Calu3 (cell line): ENCODE data around the gene COL4A6. TPM values are rescaled to one million over a fixed set of nuclear protein-coding genes. Genes with fewer than 3 reads are reported as not detected.

ENCODE experiments used
- BruUV-seq: library from RNA; stranded (reverse); fragments of 400-500 nt; replicated peaks from 2 replicates; lab custom pipeline; 2021; lab: Mats Ljungman, UMichigan
- CTCF ChIA-PET: fragments of 300-600 bp; sonication (Branson Sonifier 250); formaldehyde crosslinking; loops from one replicate; lab custom pipeline; 2022; ENCODE audit warnings: antibody characterized with exemption; lab: Charles Lee
- DNase-seq: peaks from one replicate; pipeline ENCODE4 v3.0.0; 2022
- H3K27ac Mint-ChIP-seq: one replicate; pipeline ENCODE4 v1.8.0; 2022; ENCODE audit warnings: mixed read lengths; ENCODE audit not compliant: unreplicated experiment
- H3K27me3 Mint-ChIP-seq: one replicate; pipeline ENCODE4 v1.8.0; 2022; ENCODE audit warnings: mixed read lengths; ENCODE audit not compliant: unreplicated experiment
- H3K36me3 Mint-ChIP-seq: one replicate; pipeline ENCODE4 v1.8.0; 2022; ENCODE audit warnings: mild to moderate bottlenecking, moderate library complexity, mixed read lengths; ENCODE audit not compliant: insufficient read depth, unreplicated experiment
- H3K4me1 Mint-ChIP-seq: one replicate; pipeline ENCODE4 v1.8.0; 2022; ENCODE audit warnings: mild to moderate bottlenecking, low read depth, mixed read lengths; ENCODE audit not compliant: unreplicated experiment
- H3K4me3 Mint-ChIP-seq: one replicate; pipeline ENCODE4 v1.8.0; 2022; ENCODE audit warnings: mild to moderate bottlenecking, low read depth, moderate library complexity, mixed read lengths; ENCODE audit not compliant: unreplicated experiment
- H3K9me3 Mint-ChIP-seq: one replicate; pipeline ENCODE4 v1.8.0; 2022; ENCODE audit warnings: low read depth, mixed read lengths; ENCODE audit not compliant: unreplicated experiment
- intact Hi-C: fragments of 100-400 bp; cut with micrococcal nuclease; formaldehyde crosslinking; loops from one replicate; pipeline ENCODE4 v1.10.0; 2022; ENCODE audit not compliant: unreplicated experiment
- total RNA-seq: library from RNA; stranded (reverse); gene quantifications from 2 replicates; pipeline ENCODE4 v1.2.3, GENCODE V29; 2022
- TF ChIP-seq, protein P1 (sequence below): fragments of 200-600 bp; IDR thresholded peaks from one replicate; pipeline ENCODE4 v1.8.0; 2022; ENCODE audit warnings: antibody characterized with exemption; ENCODE audit not compliant: unreplicated experiment

The COL4A6 gene
- total RNA-seq, 1 experiment from 2014 or later, result 0.31 TPM

DNA sequence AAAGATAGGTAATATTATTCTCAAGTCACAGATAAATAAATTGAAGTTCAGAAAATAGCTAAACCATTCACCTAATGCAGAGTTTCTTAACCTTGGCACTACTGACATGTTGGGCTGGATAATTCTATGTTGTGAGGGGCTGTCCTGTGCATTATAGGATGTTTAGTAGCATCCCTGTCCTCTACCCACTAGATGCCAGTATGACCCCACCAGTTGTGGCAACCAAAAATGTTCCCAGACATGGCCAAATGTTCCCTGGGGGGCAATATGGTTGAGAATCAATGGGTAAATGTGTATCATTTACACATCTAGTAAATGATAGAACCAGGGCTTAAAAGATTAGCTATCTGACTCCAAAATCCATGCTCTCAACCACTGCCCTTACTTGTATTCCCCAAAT is 140.9 kb downstream of the COL4A6 start:
- Mint-ChIP-seq H3K9me3 (peaks cover under 1% of the 10 kb centered on the region), H3K27ac (no peak overlapping the region), H3K4me1 (peaks cover 9% of the 10 kb centered on the region), H3K4me3 (no peak overlapping the region), H3K27me3 (no peaks in the 10 kb centered on the region), H3K36me3 (no peaks in the 10 kb centered on the region)
- TF ChIP-seq, protein P1, sequence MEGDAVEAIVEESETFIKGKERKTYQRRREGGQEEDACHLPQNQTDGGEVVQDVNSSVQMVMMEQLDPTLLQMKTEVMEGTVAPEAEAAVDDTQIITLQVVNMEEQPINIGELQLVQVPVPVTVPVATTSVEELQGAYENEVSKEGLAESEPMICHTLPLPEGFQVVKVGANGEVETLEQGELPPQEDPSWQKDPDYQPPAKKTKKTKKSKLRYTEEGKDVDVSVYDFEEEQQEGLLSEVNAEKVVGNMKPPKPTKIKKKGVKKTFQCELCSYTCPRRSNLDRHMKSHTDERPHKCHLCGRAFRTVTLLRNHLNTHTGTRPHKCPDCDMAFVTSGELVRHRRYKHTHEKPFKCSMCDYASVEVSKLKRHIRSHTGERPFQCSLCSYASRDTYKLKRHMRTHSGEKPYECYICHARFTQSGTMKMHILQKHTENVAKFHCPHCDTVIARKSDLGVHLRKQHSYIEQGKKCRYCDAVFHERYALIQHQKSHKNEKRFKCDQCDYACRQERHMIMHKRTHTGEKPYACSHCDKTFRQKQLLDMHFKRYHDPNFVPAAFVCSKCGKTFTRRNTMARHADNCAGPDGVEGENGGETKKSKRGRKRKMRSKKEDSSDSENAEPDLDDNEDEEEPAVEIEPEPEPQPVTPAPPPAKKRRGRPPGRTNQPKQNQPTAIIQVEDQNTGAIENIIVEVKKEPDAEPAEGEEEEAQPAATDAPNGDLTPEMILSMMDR, result no peak
- BruUV-seq, result no TSS peak
- CTCF ChIA-PET, result no interaction called here
- no peak for DNase-seq
- intact Hi-C loops, result no loop called here

DNA sequence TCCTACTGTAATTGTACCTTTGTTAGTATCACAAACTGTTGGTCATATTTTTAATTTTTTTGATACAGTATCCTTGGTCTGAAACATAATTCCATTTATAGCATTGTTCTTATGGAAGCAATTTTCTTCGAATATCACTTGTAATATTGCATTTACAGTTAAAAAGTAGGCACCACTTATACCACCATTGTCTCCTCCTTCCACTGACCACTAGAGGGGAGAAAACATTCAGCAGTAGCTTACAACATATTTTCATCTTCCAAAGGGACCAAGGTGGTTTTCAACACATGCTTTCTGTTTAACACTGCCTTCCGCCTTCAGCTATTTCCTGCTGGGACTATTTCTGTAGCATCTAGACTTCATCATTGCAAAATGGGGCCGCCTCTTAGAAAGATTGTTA is 146.2 kb downstream of the COL4A6 start:
- no peak for DNase-seq
- Mint-ChIP-seq H3K4me3 (no peak overlapping the region), H3K36me3 (no peaks in the 10 kb centered on the region), H3K27me3 (peaks cover 11% of the 10 kb centered on the region), H3K4me1 (no peaks in the 10 kb centered on the region), H3K27ac (no peak overlapping the region), H3K9me3 (peaks cover 2% of the 10 kb centered on the region)
- BruUV-seq, result no TSS peak
- intact Hi-C loops, result no loop called here
- TF ChIP-seq, protein P1, result no peak
- CTCF ChIA-PET, result no interaction called here

DNA sequence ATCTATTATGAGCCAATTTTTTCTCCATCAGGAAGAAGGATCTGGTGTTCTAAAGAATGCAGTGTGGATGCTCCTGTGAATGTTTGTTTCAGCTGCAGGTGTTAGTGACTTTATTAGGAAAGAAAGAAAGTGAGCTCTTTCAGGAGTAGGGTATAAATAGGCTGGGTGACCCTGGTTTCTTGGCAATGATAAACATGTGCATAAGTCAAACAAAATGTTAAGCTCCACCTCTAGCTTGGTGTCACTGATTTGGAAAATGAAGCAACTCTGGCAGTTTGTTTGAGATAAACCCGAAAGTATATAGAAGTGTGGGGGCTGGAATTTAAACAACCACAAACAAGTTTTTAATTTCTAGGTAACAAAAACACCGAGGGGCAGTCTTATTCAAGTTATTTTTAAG is 152.3 kb downstream of the COL4A6 start:
- no TSS peak for BruUV-seq
- CTCF ChIA-PET, result no interaction called here

DNA sequence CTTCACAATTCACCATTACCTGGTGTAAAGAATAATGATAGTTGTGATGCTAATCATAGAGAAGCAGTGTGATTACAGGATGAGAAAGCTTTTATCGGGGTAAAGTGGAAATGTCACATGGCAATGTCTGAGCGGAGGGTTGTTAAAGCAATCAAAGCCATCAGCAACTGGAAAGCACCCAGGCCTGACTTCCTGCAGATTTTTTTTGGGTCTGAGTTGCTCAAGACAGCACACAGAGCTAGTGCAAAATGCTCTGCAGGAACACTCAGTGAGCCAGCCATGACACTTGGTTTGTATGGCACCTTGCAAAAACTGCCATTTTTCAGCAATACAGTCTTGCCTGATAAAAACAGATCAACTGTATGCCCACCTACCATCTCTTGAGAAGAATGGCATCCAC is 152.9 kb downstream of the COL4A6 start:
- no TSS peak for BruUV-seq
- intact Hi-C loops, result no loop called here
- no peak overlapping the region for H3K27ac Mint-ChIP-seq
- peaks cover 28% of the 10 kb centered on the region for H3K27me3 Mint-ChIP-seq
- H3K36me3 Mint-ChIP-seq, result no peaks in the 10 kb centered on the region
- CTCF ChIA-PET, result no interaction called here
- no peaks in the 10 kb centered on the region for H3K9me3 Mint-ChIP-seq
- DNase-seq, result no peak
- TF ChIP-seq, protein P1, result no peak
- H3K4me1 Mint-ChIP-seq, result no peaks in the 10 kb centered on the region
- H3K4me3 Mint-ChIP-seq, result no peak overlapping the region

More for the DNA sequence above, 152.3 kb downstream of the COL4A6 start:
- Mint-ChIP-seq H3K27me3 (peaks cover 28% of the 10 kb centered on the region), H3K36me3 (no peaks in the 10 kb centered on the region), H3K9me3 (no peaks in the 10 kb centered on the region), H3K4me3 (no peak overlapping the region), H3K27ac (no peak overlapping the region), H3K4me1 (no peaks in the 10 kb centered on the region)
- no peak for DNase-seq
- intact Hi-C loops, result no loop called here
- TF ChIP-seq, protein P1, result no peak
